Caco-2 (cell line): Measurements from ENCODE around the gene PGM1. TPM values are rescaled to one million over a fixed set of nuclear protein-coding genes. Genes with fewer than 3 reads are reported as not detected.

Experiments
- BruUV-seq: library from RNA; stranded (reverse); fragments of 400-500 nt; replicated peaks from 2 replicates; lab custom pipeline; 2021; lab: Mats Ljungman, UMichigan
- CTCF ChIA-PET: fragments of 300-600 bp; sonication (Branson Sonifier 250); formaldehyde crosslinking; loops from one replicate; lab custom pipeline; 2022; ENCODE audit warnings: antibody characterized with exemption; lab: Charles Lee
- POLR2A ChIA-PET: fragments of 300-600 bp; sonication (Branson Sonifier 250); formaldehyde crosslinking; loops from one replicate; lab custom pipeline; 2022; ENCODE audit warnings: antibody characterized with exemption; lab: Charles Lee
- DNase-seq, 2 experiments: peaks; one replicate each; pipeline versions ENCODE4 v3.0.0 to v3.0.0-alpha.2; 2020 to 2022
- H3K27me3 ChIP-seq: replicated peaks from 2 replicates; pipeline ENCODE4 v1.6.0; 2011; ENCODE audit warnings: low read length; ENCODE audit not compliant: control insufficient read depth, insufficient read depth
- H3K36me3 ChIP-seq: 2 replicates; pipeline ENCODE4 v1.5.1; 2011; ENCODE audit warnings: low read length; ENCODE audit not compliant: control insufficient read depth, insufficient read depth
- H3K4me1 ChIP-seq: fragments of 250-450 bp; sonication (Bioruptor Pico); 2 replicates; pipeline ENCODE4 v1.5.1; 2020; ENCODE audit warnings: mild to moderate bottlenecking
- H3K4me3 ChIP-seq: 2 replicates; pipeline ENCODE4 v1.5.1; 2011; ENCODE audit warnings: low read depth, mild to moderate bottlenecking, control low read depth, low read length
- H3K9me3 ChIP-seq: fragments of 250-450 bp; sonication (Bioruptor Pico); 2 replicates; pipeline ENCODE4 v1.5.1; 2020; ENCODE audit warnings: mild to moderate bottlenecking, moderate library complexity
- H3K27ac Mint-ChIP-seq: one replicate; pipeline ENCODE4 v1.8.0; 2022; ENCODE audit warnings: mixed read lengths; ENCODE audit not compliant: unreplicated experiment
- H3K27me3 Mint-ChIP-seq: one replicate; pipeline ENCODE4 v1.8.0; 2022; ENCODE audit warnings: mixed read lengths; ENCODE audit not compliant: insufficient read depth, unreplicated experiment
- H3K36me3 Mint-ChIP-seq: one replicate; pipeline ENCODE4 v1.8.0; 2022; ENCODE audit warnings: mild to moderate bottlenecking, mixed read lengths; ENCODE audit not compliant: insufficient read depth, unreplicated experiment
- H3K4me1 Mint-ChIP-seq: one replicate; pipeline ENCODE4 v1.8.0; 2022; ENCODE audit warnings: low read depth, mixed read lengths; ENCODE audit not compliant: unreplicated experiment
- H3K4me3 Mint-ChIP-seq: one replicate; pipeline ENCODE4 v1.8.0; 2022; ENCODE audit warnings: mild to moderate bottlenecking, moderate library complexity, mixed read lengths; ENCODE audit not compliant: unreplicated experiment
- H3K9me3 Mint-ChIP-seq: one replicate; pipeline ENCODE4 v1.8.0; 2022; ENCODE audit warnings: mixed read lengths; ENCODE audit not compliant: unreplicated experiment
- intact Hi-C: fragments of 100-400 bp; cut with micrococcal nuclease; formaldehyde crosslinking; loops from one replicate; pipeline ENCODE4 v1.10.0; 2022; ENCODE audit not compliant: unreplicated experiment
- total RNA-seq: library from RNA; stranded (reverse); gene quantifications from 2 replicates; pipeline ENCODE4 v1.2.3, GENCODE V29; 2022
- TF ChIP-seq, protein P1 (sequence below), 2 experiments: fragments of 200-600 bp in 1 of 2; IDR thresholded peaks; 1 replicate in 1 of 2; 2 replicates in 1 of 2; pipeline versions ENCODE4 v1.5.1 to v1.8.0; 2011 to 2022; ENCODE audit warnings: antibody characterized with exemption in 1 of 2, control low read depth in 1 of 2, inconsistent platforms in 1 of 2, low read depth in 1 of 2, low read length in 1 of 2, mild to moderate bottlenecking in 1 of 2, moderate library complexity in 1 of 2; ENCODE audit not compliant: insufficient read depth in 1 of 2, severe bottlenecking in 1 of 2, unreplicated experiment in 1 of 2

Gene PGM1
- total RNA-seq, 1 experiment from 2014 or later = 22.5 TPM

DNA sequence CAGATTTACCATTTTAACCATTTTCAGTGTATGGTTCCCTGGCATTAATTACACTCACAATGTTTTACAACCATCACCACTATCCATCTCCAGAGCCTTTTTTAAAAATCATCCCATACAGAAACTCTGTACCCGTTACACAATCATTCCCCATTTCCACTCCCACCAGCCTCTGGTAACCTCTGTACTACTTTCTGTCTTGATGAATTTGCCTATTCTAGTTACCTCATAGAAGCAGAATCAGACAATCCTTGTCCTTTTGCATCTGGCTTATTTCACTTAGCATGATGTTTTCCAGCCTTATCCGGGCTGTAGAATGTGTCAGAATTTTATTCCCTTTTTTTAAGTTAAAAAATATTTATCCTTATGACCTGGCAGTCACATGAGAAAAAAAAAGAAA is 33.0 kb downstream of the PGM1 start:
- BruUV-seq = no TSS peak
- intact Hi-C loops = no loop called here

DNA sequence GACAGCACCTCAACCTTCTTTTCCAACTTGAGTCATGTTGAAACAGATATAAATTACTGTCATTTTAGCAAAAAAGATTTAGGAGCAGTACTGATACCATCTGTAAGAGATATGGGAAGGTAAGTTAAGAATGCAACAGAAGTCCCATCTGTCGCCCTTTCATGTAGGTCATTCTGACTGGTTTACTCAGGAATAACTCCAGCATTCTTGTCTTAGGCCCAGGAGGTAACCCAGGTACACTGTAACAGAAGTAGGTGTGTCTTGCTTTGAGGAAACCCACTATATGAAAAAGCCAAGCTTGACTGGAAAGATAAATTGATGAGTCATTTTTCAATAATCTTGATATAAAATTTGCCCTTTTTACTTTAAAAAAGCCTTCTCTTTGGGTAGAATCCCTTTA is 35.4 kb downstream of the PGM1 start:
- no peak overlapping the region for H3K27ac Mint-ChIP-seq
- BruUV-seq = no TSS peak
- TF ChIP-seq, protein P1, sequence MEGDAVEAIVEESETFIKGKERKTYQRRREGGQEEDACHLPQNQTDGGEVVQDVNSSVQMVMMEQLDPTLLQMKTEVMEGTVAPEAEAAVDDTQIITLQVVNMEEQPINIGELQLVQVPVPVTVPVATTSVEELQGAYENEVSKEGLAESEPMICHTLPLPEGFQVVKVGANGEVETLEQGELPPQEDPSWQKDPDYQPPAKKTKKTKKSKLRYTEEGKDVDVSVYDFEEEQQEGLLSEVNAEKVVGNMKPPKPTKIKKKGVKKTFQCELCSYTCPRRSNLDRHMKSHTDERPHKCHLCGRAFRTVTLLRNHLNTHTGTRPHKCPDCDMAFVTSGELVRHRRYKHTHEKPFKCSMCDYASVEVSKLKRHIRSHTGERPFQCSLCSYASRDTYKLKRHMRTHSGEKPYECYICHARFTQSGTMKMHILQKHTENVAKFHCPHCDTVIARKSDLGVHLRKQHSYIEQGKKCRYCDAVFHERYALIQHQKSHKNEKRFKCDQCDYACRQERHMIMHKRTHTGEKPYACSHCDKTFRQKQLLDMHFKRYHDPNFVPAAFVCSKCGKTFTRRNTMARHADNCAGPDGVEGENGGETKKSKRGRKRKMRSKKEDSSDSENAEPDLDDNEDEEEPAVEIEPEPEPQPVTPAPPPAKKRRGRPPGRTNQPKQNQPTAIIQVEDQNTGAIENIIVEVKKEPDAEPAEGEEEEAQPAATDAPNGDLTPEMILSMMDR (IDR thresholded peaks at IDR 0.05; ENCODE audit: insufficient read depth in 1 of 2, low read depth in 1 of 2, low read length in 1 of 2, severe bottlenecking in 1 of 2, unreplicated experiment in 1 of 2) = no peak
- DNase-seq = peak in 1 of 2 experiments; percentile 41
- H3K36me3 Mint-ChIP-seq = peaks cover 3% of the 10 kb centered on the region
- intact Hi-C loops = no loop called here
- no peaks in the 10 kb centered on the region for H3K36me3 ChIP-seq
- ChIA-PET CTCF (no interaction called here), POLR2A (no interaction called here)
- H3K27me3 Mint-ChIP-seq = no peaks in the 10 kb centered on the region
- peaks cover 24% of the 10 kb centered on the region for H3K4me1 ChIP-seq
- H3K4me1 Mint-ChIP-seq = peaks cover 5% of the 10 kb centered on the region
- no peak overlapping the region for H3K4me3 ChIP-seq
- H3K27me3 ChIP-seq = no peaks in the 10 kb centered on the region
- no peak overlapping the region for H3K4me3 Mint-ChIP-seq
- no peaks in the 10 kb centered on the region for H3K9me3 Mint-ChIP-seq
- no peaks in the 10 kb centered on the region for H3K9me3 ChIP-seq

More for the DNA sequence above, 33.0 kb downstream of the PGM1 start:
- H3K9me3 Mint-ChIP-seq = no peaks in the 10 kb centered on the region
- Histone ChIP-seq H3K4me1 (peaks cover 24% of the 10 kb centered on the region), H3K9me3 (no peaks in the 10 kb centered on the region), H3K27me3 (no peaks in the 10 kb centered on the region), H3K4me3 (no peak overlapping the region), H3K36me3 (no peaks in the 10 kb centered on the region)
- no peaks in the 10 kb centered on the region for H3K36me3 Mint-ChIP-seq
- ChIA-PET POLR2A (no interaction called here), CTCF (no interaction called here)
- peaks cover 5% of the 10 kb centered on the region for H3K4me1 Mint-ChIP-seq
- H3K27ac Mint-ChIP-seq = no peak overlapping the region
- H3K27me3 Mint-ChIP-seq = no peaks in the 10 kb centered on the region
- TF ChIP-seq, protein P1 (IDR thresholded peaks at IDR 0.05; ENCODE audit: insufficient read depth in 1 of 2, low read depth in 1 of 2, low read length in 1 of 2, severe bottlenecking in 1 of 2, unreplicated experiment in 1 of 2) = no peak
- H3K4me3 Mint-ChIP-seq = no peak overlapping the region
- DNase-seq = no peak

DNA sequence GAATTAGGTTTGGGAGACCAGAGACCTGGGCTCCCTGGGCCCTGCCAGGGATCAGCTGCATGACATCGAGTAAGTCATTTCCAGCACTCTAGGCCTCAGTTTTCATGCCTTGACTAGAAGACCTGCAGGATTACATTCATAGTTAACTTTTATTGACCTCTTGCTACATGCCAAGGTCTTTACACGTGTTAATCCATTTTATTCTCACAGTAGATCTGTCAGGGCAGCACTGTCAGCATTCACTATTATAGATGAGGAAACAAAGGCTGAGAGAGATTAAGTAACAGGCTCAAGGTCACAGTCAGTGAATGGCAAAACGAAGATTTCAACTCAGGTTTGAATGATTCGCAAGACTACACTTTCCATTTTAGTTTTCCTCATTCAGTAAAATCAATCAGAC is 37.0 kb downstream of the PGM1 start:
- Mint-ChIP-seq H3K27ac (no peak overlapping the region), H3K27me3 (no peaks in the 10 kb centered on the region), H3K4me1 (peaks cover 11% of the 10 kb centered on the region), H3K36me3 (peaks cover 5% of the 10 kb centered on the region), H3K4me3 (no peak overlapping the region), H3K9me3 (no peaks in the 10 kb centered on the region)
- H3K4me3 ChIP-seq = no peak overlapping the region
- H3K27me3 ChIP-seq = no peaks in the 10 kb centered on the region
- no peak for DNase-seq
- H3K9me3 ChIP-seq = no peaks in the 10 kb centered on the region
- TF ChIP-seq, protein P1 (IDR thresholded peaks at IDR 0.05; ENCODE audit: insufficient read depth in 1 of 2, low read depth in 1 of 2, low read length in 1 of 2, severe bottlenecking in 1 of 2, unreplicated experiment in 1 of 2) = no peak
- ChIA-PET CTCF (no interaction called here), POLR2A (no interaction called here)
- no peaks in the 10 kb centered on the region for H3K36me3 ChIP-seq
- intact Hi-C loops = no loop called here
- peaks cover 21% of the 10 kb centered on the region for H3K4me1 ChIP-seq
- no TSS peak for BruUV-seq
